ENCODE data around the gene SMARCE1.

The SMARCE1 gene

GRCh38 chr17:40633871-40634270 is 13.7 kb downstream of the SMARCE1 start:
- Histone ChIP-seq H4K91ac (ENCODE audit: low read length) (no peak overlapping the region), H3K4me2 (ENCODE audit: low read length, poor library complexity, severe bottlenecking) (no peak overlapping the region), H2BK15ac (ENCODE audit: low read depth, poor library complexity, severe bottlenecking) (no peak overlapping the region), H3K14ac (ENCODE audit: low read length in 2 of 2) (no peak overlapping the region), H3K4me3 (ENCODE audit: insufficient read depth in 1 of 2, low read depth in 1 of 2, low read length in 2 of 2) (no peak overlapping the region), H2BK120ac (ENCODE audit: low read depth, low read length) (no peak overlapping the region), H2BK12ac (ENCODE audit: low read length in 2 of 2) (no peak overlapping the region), H4K8ac (ENCODE audit: low read length) (no peak overlapping the region), H2AFZ (ENCODE audit: low read depth, low read length) (no peak overlapping the region), H3K18ac (ENCODE audit: low read depth in 1 of 2, low read length in 2 of 2) (no peak overlapping the region), H3K27me3 (ENCODE audit: control insufficient read depth in 1 of 2, insufficient read depth in 1 of 2, low read length in 2 of 2) (no peaks in the 10 kb centered on the region), H2AK5ac (ENCODE audit: low read length, severe bottlenecking) (peak overlapping the region; percentile 42), H3K4me1 (ENCODE audit: control insufficient read depth, insufficient read depth, low read depth, low read length) (peaks cover 2% of the 10 kb centered on the region), H3K27ac (ENCODE audit: low read length, poor library complexity, severe bottlenecking) (peak overlapping the region; percentile 26), H3K36me3 (ENCODE audit: control insufficient read depth in 1 of 2, insufficient read depth in 2 of 2, low read depth in 1 of 2, low read length in 2 of 2) (peaks cover 21 to 100% of the 10 kb centered on the region in 2 experiments), H2BK5ac (ENCODE audit: low read depth, low read length, poor library complexity, severe bottlenecking) (peak overlapping the region; percentile 73), H3K4ac (ENCODE audit: low read depth in 1 of 2, low read length in 2 of 2) (no peak overlapping the region), H3K23ac (ENCODE audit: low read length in 2 of 2) (no peak overlapping the region), H3K9ac (ENCODE audit: low read length) (peak overlapping the region; percentile 7), H3K79me1 (replicated peaks; ENCODE audit: low read length, poor library complexity, severe bottlenecking) (peaks cover 11% of the 10 kb centered on the region), H3K9me3 (ENCODE audit: control insufficient read depth, low read length) (no peaks in the 10 kb centered on the region)
- 33% methylated on average over 1 of the region's 1 CpG for WGBS
- no peak for DNase-seq

GRCh38 chr17:40632216-40632615 is 15.4 kb downstream of the SMARCE1 start:
- no peak overlapping the region for H3K23ac ChIP-seq (ENCODE audit: low read length in 2 of 2)
- H2BK12ac ChIP-seq (ENCODE audit: low read length in 2 of 2) = no peak overlapping the region
- H4K8ac ChIP-seq (ENCODE audit: low read length) = no peak overlapping the region
- H3K4me2 ChIP-seq (ENCODE audit: low read length, poor library complexity, severe bottlenecking) = no peak overlapping the region
- H3K79me1 ChIP-seq (replicated peaks; ENCODE audit: low read length, poor library complexity, severe bottlenecking) = peaks cover 8% of the 10 kb centered on the region
- no peak overlapping the region for H2BK120ac ChIP-seq (ENCODE audit: low read depth, low read length)
- H3K14ac ChIP-seq (ENCODE audit: low read length in 2 of 2) = no peak overlapping the region
- no peak overlapping the region for H3K4me3 ChIP-seq (ENCODE audit: insufficient read depth in 1 of 2, low read depth in 1 of 2, low read length in 2 of 2)
- H4K91ac ChIP-seq (ENCODE audit: low read length) = no peak overlapping the region
- no peaks in the 10 kb centered on the region for H3K9me3 ChIP-seq (ENCODE audit: control insufficient read depth, low read length)
- no peak overlapping the region for H2BK15ac ChIP-seq (ENCODE audit: low read depth, poor library complexity, severe bottlenecking)
- no peak overlapping the region for H3K18ac ChIP-seq (ENCODE audit: low read depth in 1 of 2, low read length in 2 of 2)
- no peaks in the 10 kb centered on the region for H3K27me3 ChIP-seq (ENCODE audit: control insufficient read depth in 1 of 2, insufficient read depth in 1 of 2, low read length in 2 of 2)
- no peak overlapping the region for H3K27ac ChIP-seq (ENCODE audit: low read length, poor library complexity, severe bottlenecking)
- no peak overlapping the region for H2BK5ac ChIP-seq (ENCODE audit: low read depth, low read length, poor library complexity, severe bottlenecking)
- H3K36me3 ChIP-seq (ENCODE audit: control insufficient read depth in 1 of 2, insufficient read depth in 2 of 2, low read depth in 1 of 2, low read length in 2 of 2) = peaks cover 23 to 100% of the 10 kb centered on the region in 2 experiments
- no peak overlapping the region for H2AFZ ChIP-seq (ENCODE audit: low read depth, low read length)
- H3K9ac ChIP-seq (ENCODE audit: low read length) = no peak overlapping the region
- peaks cover 2% of the 10 kb centered on the region for H3K4me1 ChIP-seq (ENCODE audit: control insufficient read depth, insufficient read depth, low read depth, low read length)
- WGBS = 96% methylated on average over 8 of the region's 9 CpGs
- peak overlapping the region; percentile 51 for H2AK5ac ChIP-seq (ENCODE audit: low read length, severe bottlenecking)
- DNase-seq = no peak
- no peak overlapping the region for H3K4ac ChIP-seq (ENCODE audit: low read depth in 1 of 2, low read length in 2 of 2)

GRCh38 chr17:40629842-40630241 is 17.8 kb downstream of the SMARCE1 start:
- no peak for DNase-seq
- H3K23ac ChIP-seq (ENCODE audit: low read length in 2 of 2) = no peak overlapping the region
- H3K36me3 ChIP-seq (ENCODE audit: control insufficient read depth in 1 of 2, insufficient read depth in 2 of 2, low read depth in 1 of 2, low read length in 2 of 2) = peaks cover 23 to 81% of the 10 kb centered on the region in 2 experiments
- H4K8ac ChIP-seq (ENCODE audit: low read length) = no peak overlapping the region
- H2BK12ac ChIP-seq (ENCODE audit: low read length in 2 of 2) = no peak overlapping the region
- no peaks in the 10 kb centered on the region for H3K27me3 ChIP-seq (ENCODE audit: control insufficient read depth in 1 of 2, insufficient read depth in 1 of 2, low read length in 2 of 2)
- H3K27ac ChIP-seq (ENCODE audit: low read length, poor library complexity, severe bottlenecking) = no peak overlapping the region
- no peak overlapping the region for H2BK120ac ChIP-seq (ENCODE audit: low read depth, low read length)
- H4K91ac ChIP-seq (ENCODE audit: low read length) = no peak overlapping the region
- H3K4me2 ChIP-seq (ENCODE audit: low read length, poor library complexity, severe bottlenecking) = no peak overlapping the region
- no peak overlapping the region for H3K14ac ChIP-seq (ENCODE audit: low read length in 2 of 2)
- H3K9ac ChIP-seq (ENCODE audit: low read length) = no peak overlapping the region
- H3K4me1 ChIP-seq (ENCODE audit: control insufficient read depth, insufficient read depth, low read depth, low read length) = peaks cover 2% of the 10 kb centered on the region
- H3K9me3 ChIP-seq (ENCODE audit: control insufficient read depth, low read length) = no peaks in the 10 kb centered on the region
- no peak overlapping the region for H2AK5ac ChIP-seq (ENCODE audit: low read length, severe bottlenecking)
- no peak overlapping the region for H2BK5ac ChIP-seq (ENCODE audit: low read depth, low read length, poor library complexity, severe bottlenecking)
- H3K4me3 ChIP-seq (ENCODE audit: insufficient read depth in 1 of 2, low read depth in 1 of 2, low read length in 2 of 2) = no peak overlapping the region
- no peak overlapping the region for H3K18ac ChIP-seq (ENCODE audit: low read depth in 1 of 2, low read length in 2 of 2)
- H3K4ac ChIP-seq (ENCODE audit: low read depth in 1 of 2, low read length in 2 of 2) = no peak overlapping the region
- 80% methylated on average over 1 of the region's 2 CpGs for WGBS
- no peak overlapping the region for H2AFZ ChIP-seq (ENCODE audit: low read depth, low read length)
- H2BK15ac ChIP-seq (ENCODE audit: low read depth, poor library complexity, severe bottlenecking) = no peak overlapping the region
- H3K79me1 ChIP-seq (replicated peaks; ENCODE audit: low read length, poor library complexity, severe bottlenecking) = peaks cover 5% of the 10 kb centered on the region

- no peaks in the 10 kb centered on the region for H3K27me3 ChIP-seq (ENCODE audit: control insufficient read depth in 1 of 2, insufficient read depth in 1 of 2, low read length in 2 of 2)
- no peak for DNase-seq
- no peak overlapping the region for H3K4ac ChIP-seq (ENCODE audit: low read depth in 1 of 2, low read length in 2 of 2)
- H3K23ac ChIP-seq (ENCODE audit: low read length in 2 of 2) = no peak overlapping the region
- peak overlapping the region; percentile 59 for H2AK5ac ChIP-seq (ENCODE audit: low read length, severe bottlenecking)
- H3K4me1 ChIP-seq (ENCODE audit: control insufficient read depth, insufficient read depth, low read depth, low read length) = no peaks in the 10 kb centered on the region
- H3K27ac ChIP-seq (ENCODE audit: low read length, poor library complexity, severe bottlenecking) = no peak overlapping the region
- H2AFZ ChIP-seq (ENCODE audit: low read depth, low read length) = no peak overlapping the region
- no peak overlapping the region for H4K8ac ChIP-seq (ENCODE audit: low read length)
- no peak overlapping the region for H3K4me3 ChIP-seq (ENCODE audit: insufficient read depth in 1 of 2, low read depth in 1 of 2, low read length in 2 of 2)
- H2BK5ac ChIP-seq (ENCODE audit: low read depth, low read length, poor library complexity, severe bottlenecking) = no peak overlapping the region
- no peak overlapping the region for H2BK15ac ChIP-seq (ENCODE audit: low read depth, poor library complexity, severe bottlenecking)
- no peak overlapping the region for H2BK120ac ChIP-seq (ENCODE audit: low read depth, low read length)
- no peak overlapping the region for H3K4me2 ChIP-seq (ENCODE audit: low read length, poor library complexity, severe bottlenecking)
- no peak overlapping the region for H3K9ac ChIP-seq (ENCODE audit: low read length)
- H3K9me3 ChIP-seq (ENCODE audit: control insufficient read depth, low read length) = no peaks in the 10 kb centered on the region
- 92% methylated on average over 4 of the region's 5 CpGs for WGBS
- no peak overlapping the region for H3K14ac ChIP-seq (ENCODE audit: low read length in 2 of 2)
- no peak overlapping the region for H2BK12ac ChIP-seq (ENCODE audit: low read length in 2 of 2)
- no peak overlapping the region for H4K91ac ChIP-seq (ENCODE audit: low read length)
- no peak overlapping the region for H3K18ac ChIP-seq (ENCODE audit: low read depth in 1 of 2, low read length in 2 of 2)
- H3K79me1 ChIP-seq (replicated peaks; ENCODE audit: low read length, poor library complexity, severe bottlenecking) = no peaks in the 10 kb centered on the region
- H3K36me3 ChIP-seq (ENCODE audit: control insufficient read depth in 1 of 2, insufficient read depth in 2 of 2, low read depth in 1 of 2, low read length in 2 of 2) = peaks cover 7 to 36% of the 10 kb centered on the region in 2 experiments
Observed at GRCh38 chr17:40625311-40625710, 22.3 kb downstream of the SMARCE1 start.

Data from mesenchymal stem cell (in vitro differentiated cells and primary cell).